ENCODE measurements around the gene WNT1.

DNA sequence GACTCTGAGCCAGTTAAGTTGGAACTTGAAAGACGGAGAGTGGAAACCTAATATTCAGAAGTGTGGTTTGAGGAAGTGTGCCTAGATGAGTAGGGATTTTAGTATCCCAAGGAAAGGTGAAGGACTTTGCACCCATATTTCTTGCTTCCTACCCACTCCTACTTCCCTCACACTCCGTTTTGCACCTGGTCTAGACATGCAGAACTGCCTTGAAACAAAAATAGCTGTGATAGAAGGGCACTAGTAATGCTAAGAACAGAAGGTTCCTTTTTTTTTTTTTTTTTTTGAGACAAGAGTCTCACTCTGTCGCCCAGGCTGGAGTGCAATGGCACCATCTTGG, 20.1 kb upstream of the WNT1 start:
- TF ChIP-seq, protein P1, sequence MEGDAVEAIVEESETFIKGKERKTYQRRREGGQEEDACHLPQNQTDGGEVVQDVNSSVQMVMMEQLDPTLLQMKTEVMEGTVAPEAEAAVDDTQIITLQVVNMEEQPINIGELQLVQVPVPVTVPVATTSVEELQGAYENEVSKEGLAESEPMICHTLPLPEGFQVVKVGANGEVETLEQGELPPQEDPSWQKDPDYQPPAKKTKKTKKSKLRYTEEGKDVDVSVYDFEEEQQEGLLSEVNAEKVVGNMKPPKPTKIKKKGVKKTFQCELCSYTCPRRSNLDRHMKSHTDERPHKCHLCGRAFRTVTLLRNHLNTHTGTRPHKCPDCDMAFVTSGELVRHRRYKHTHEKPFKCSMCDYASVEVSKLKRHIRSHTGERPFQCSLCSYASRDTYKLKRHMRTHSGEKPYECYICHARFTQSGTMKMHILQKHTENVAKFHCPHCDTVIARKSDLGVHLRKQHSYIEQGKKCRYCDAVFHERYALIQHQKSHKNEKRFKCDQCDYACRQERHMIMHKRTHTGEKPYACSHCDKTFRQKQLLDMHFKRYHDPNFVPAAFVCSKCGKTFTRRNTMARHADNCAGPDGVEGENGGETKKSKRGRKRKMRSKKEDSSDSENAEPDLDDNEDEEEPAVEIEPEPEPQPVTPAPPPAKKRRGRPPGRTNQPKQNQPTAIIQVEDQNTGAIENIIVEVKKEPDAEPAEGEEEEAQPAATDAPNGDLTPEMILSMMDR (conservative IDR thresholded peaks at IDR 0.05; ENCODE audit: low read length): no peak
- no peak for TF ChIP-seq EZH2phosphoT487 (IDR thresholded peaks at IDR 0.05; ENCODE audit: borderline replicate concordance)

Data from Loucy (cell line).